ENCODE measurements around the gene CNOT2.

CNOT2 gene, protein sequence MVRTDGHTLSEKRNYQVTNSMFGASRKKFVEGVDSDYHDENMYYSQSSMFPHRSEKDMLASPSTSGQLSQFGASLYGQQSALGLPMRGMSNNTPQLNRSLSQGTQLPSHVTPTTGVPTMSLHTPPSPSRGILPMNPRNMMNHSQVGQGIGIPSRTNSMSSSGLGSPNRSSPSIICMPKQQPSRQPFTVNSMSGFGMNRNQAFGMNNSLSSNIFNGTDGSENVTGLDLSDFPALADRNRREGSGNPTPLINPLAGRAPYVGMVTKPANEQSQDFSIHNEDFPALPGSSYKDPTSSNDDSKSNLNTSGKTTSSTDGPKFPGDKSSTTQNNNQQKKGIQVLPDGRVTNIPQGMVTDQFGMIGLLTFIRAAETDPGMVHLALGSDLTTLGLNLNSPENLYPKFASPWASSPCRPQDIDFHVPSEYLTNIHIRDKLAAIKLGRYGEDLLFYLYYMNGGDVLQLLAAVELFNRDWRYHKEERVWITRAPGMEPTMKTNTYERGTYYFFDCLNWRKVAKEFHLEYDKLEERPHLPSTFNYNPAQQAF

GRCh38 chr12:70242695-70243509 lies at the start of gene CNOT2:
CNOT2 (plus strand) TSS chr12:70243433; CDS start chr12:70278227, 34,794 bp downstream.
- peak; percentile 90 for DNase-seq

DNA sequence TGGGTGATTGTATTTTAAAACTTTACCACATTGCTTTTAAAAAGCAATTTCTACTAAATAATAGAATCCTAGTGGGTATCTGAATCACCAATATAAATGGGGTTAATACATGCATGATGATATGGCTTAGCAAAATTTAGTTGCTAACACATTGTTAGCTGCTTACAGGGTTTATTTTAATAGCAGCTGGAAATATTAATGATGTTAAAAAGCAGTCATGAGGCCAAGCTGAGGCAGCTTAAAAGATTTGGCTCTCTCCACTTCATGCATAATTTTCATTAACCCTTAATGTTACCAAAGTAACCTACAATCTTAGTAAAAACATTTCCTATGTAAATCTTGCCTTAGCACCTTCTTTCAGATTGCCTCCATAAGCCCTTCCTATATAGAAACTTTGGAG lies 49.2 kb upstream of the CNOT2 start:
- no peak for DNase-seq

DNA sequence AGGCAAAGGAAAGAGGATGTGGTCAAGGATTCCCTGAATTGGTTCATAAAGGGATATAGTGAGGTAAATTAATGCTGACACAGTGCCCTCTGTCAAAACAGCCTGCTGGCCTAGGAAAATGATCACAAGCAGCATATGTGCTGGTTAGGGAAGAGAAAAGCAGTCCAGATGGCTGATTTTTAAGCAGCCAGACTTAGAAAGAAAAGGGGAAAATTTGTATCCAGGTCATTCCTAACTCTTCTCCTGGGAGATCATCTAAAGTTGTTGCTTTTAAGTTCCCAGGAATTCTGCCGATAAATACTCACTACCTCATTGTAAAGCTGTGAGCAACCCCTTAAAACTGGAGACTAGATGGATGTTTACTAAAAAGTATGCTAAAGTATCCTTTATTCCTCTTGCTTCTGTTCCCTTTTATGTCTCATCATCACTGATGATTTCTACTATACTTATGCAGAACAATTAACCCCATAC lies 46.4 kb upstream of the CNOT2 start:
- DNase-seq = no peak

DNA sequence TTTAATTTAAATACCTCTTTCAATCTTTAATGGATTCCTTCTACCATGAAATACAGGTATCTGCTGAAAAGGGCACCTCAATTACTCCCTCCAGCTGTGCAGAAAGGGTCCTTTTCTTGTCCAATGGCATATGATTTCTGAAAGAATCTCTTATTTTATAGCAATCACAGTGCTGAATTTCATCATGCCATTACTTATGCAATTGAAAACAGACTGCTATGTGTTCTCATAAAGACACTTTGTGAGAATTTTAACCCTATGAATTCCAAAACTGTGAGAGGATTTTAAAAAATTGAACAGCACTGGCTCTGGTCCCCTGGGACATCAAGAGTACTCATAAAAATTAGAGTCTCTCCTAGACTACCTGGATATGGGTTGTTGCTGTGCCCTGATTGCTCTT lies 45.9 kb upstream of the CNOT2 start:
- no peak for DNase-seq

DNA sequence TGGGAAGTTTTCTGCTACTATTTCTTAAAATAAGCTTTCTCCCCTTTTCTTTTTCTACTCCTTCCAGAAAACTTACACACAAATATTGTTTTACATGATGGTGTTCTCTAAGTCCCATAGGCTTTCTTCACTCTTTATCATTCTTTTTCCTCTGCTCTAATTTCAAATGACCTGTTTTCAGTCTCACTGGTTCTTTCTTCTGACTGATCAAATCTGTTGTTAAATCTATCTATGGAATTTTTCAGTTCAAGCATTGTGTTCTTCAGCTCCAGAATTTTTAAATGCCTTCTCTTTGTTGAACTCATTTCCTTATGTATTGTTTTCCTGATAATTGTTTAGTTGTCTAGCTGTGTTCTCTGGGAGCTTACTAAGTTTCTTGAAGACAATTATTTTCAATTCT lies 29.5 kb upstream of the CNOT2 start:
- no peak for DNase-seq

DNA sequence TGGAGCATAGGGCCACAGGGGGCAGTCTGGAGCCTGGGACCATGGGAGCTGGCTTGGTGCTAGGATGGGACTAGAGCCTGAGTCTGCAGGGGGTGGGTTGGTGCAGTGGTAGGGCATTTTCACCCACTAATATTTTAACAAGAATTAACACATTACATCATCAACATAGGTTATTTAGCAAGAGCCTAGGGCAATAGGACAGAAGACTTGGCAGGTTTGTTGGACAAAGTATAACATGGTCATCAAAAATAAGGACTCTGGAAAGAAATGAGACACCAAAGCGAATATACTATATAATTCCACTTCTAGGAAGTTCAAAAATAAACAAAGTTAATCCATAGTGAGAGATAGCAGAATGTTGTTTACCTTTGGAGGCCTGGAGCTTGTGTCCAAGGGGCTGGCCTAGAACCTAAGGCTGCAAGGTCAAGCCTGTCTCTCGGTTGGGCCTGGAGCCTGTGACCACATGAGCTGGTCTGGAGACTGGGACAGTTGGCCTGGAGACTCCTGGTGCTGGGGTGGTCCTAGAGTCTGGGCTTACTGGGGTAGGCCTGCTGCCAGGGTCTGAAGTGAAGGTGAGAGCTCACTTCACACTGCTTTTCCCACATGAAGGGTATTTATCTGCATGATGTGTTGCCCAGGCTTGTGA lies 28.1 kb upstream of the CNOT2 start:
- no peak for DNase-seq

- no peak for DNase-seq
Observed at GRCh38 chr12:70217416-70217815, 25.8 kb upstream of the CNOT2 start.

GRCh38 chr12:70221626-70222025 lies 21.6 kb upstream of the CNOT2 start:
- DNase-seq = no peak

DNA sequence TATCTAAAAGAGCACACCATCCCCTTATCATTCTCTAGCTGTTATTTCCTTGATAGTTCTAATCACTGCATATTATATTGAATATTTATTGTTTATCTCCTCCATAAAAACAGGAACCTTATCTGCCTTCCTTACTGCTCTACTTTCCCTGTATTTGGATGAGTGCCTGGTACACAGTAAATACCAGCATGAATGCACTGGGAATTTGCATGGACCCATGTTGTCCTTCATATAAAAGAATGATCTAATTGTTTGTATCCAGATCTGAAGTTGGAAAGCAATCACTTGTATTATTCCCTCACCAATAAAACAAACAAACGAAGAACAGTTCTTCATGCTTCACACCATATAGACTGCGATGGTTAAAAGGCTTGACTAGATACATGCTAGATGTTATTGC lies 15.3 kb upstream of the CNOT2 start:
- DNase-seq = no peak

DNA sequence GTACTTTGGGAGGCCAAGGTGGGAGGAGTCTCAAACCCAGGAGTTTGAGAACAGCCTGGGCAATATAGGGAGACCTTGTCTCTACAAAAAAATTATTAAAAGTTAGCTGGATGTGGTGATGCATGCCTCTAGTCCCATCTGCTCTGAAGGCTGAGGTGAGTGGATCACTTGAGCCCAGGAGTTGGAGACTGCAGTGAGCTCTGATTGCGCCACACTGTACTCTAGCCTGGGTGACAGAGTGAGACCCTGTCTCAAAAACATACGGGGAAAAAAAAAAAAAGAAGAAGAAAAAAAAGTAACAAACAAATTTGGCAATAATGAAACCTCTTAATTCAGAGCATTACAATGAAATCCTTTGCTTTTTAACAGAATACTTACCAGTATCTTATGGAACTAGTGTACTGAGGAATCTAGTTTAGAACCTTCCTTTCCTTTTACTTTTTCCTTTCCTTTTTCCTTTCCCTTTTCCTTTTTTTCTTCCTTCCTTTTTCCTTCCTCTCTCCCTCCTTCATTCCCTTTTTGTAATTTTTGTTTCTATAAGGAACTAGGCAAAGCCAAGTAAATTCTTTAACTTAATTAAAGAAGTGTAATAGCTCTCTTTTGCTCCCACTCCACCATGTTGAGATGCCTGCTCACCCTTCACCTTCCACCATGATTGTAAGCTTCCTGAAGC lies 12.2 kb upstream of the CNOT2 start:
- DNase-seq = no peak

DNA sequence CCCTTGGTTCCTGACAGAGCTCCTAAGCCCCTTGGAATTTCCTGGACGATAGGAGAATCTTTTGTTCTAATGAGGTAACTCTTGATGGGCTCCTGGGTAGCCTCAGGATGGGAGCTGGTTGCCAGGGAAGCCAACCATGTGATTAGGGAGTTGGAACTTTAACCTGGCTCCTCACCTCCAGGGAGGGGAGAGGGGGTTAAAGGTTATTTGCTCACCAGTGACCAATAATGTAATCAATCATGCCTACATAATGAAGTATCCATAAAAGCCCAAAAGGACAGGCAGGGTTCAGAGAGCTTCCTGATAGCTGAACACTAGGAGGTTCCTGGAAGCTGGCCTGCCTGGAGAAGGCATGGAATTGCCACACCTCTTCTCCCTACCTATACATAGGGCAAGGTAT lies 6.2 kb upstream of the CNOT2 start:
- DNase-seq = no peak

GRCh38 chr12:70240673-70241072 lies 2.6 kb upstream of the CNOT2 start:
- DNase-seq = no peak

- no peak for DNase-seq
Observed at GRCh38 chr12:70241845-70242244, 1.4 kb upstream of the CNOT2 start.

GRCh38 chr12:70243510-70244371 lies 508 bp downstream of the CNOT2 start:
- DNase-seq = peak; percentile 70

GRCh38 chr12:70244409-70244808 lies 1.2 kb downstream of the CNOT2 start:
- DNase-seq = no peak

- no peak for DNase-seq
Observed at GRCh38 chr12:70245458-70245857, 2.2 kb downstream of the CNOT2 start.

GRCh38 chr12:70246580-70246979 lies 3.3 kb downstream of the CNOT2 start:
- no peak for DNase-seq

DNA sequence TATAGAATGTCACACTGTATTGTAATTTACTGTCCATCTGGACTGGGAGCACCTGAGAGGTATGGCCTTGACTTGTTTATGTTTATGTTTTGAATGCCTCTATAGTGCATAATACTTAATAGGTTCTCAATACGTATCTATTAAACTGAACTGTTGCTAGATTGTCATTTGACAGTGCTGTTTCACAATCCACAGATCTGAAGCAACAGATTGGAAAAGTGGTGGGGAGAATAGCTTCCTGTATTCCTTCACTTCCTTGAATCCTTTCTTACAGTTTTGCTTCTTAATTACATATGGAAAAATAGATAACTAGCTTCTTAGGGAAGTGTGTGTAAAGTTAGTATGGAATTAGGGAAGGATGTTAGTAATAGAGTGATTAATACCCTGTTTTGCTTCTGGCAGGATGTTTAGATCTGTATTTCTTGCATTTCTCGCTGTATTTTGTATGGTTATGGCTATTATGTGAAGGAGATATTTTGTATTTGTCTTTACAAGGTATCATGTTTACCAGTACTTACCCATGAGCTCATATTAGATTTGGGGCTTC lies 4.5 kb downstream of the CNOT2 start:
- DNase-seq = no peak

DNA sequence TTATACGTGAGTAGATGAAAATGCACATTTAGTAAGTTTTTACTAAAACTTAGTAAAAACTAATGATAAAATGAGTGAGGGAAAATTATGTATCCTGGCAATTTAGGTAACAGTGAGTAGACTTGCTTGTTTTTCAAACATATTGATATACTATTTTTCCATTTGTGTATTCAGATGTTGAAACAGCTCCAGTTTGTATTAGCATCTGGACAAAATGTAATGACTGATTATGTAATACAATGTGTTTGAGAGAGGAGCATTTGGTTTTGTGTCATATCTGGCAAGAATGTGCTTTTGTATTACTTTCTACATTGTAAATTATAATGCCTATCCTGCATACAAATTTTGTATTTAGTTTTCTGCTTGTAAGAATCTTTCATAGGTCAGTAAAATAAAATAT lies 5.6 kb downstream of the CNOT2 start:
- DNase-seq = no peak

- no peak for DNase-seq
Observed at GRCh38 chr12:70249903-70250302, 6.7 kb downstream of the CNOT2 start.

DNA sequence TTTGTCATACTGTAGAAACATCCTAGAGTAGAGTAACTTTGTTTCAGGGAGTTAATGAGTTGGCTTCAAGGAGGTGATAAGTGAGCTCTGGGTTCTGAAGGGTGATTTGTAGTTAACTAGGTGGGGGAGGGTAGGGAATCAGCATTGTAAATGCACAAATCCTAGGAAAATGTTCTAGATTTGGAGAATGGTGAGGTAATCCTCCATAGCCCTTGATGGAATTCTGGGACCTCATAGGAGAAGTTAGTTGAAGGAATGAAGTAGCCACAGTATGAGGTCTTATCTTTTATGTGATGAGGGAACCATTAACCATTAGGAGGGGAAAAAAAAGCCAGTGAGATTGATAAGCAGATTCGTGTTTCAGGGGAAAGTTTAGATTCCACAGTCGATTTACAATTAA lies 8.0 kb downstream of the CNOT2 start:
- no peak for DNase-seq
